Measurements from ENCODE around the gene TXNRD2.

DNA sequence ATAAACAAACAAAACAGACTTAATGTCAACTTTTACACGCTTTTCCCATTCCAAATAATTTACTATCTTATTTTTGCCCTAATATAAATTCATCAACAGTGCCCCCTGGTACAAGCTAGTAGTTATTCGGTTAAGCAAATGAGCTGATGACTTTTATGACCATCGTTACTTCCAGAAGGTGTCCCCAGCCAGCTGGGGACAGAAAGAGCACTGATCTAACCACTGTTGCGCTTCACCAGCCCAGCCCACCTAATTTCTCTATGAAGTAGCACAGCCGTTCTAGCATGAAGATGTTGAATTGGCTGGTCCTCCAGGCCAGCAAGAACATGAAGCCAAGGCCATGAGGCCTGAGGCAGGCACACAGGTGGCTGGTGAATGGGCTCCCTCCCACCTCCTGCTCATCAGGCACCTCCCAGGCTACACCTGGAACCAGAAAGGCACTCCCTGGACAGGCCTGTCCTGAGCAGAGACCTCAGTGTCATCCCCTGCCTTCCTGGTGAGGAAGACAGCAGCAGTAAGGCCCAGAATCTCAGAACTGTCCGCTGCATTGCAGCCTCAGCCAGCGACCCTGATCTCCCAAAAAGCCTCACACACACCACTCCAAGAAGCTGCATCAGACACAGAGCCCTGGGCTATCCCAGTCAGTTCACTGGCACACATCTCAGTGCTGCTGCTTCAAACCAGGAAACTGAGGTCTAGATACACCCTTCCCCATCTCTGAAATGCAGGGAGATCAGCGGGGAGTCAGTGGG, 99.8 kb downstream of the TXNRD2 start:
- TF ChIP-seq POLR2AphosphoS5 (IDR thresholded peaks at IDR 0.05) (no peak), POLR2A (IDR thresholded peaks at IDR 0.05) (no peak), CTCF (IDR thresholded peaks at IDR 0.05) (no peak)
